GM10266 (cell line): Measurements from ENCODE around the gene ANKRD33B.

Source experiments
- DNase-seq: peaks from one replicate; pipeline ENCODE4 v3.0.0; 2012; ENCODE audit errors: extremely low spot score
- CTCF ChIP-seq: IDR thresholded peaks from 2 replicates; pipeline ENCODE4 v1.5.1; 2012; ENCODE audit warnings: mild to moderate bottlenecking, low read depth; ENCODE audit not compliant: control insufficient read depth, insufficient read depth; ENCODE audit errors: missing control alignments

ANKRD33B gene

GRCh38 chr5:10648806-10649665, 85.2 kb downstream of the ANKRD33B start:
- no peak for TF ChIP-seq CTCF
- DNase-seq: no peak

- DNase-seq: no peak
- TF ChIP-seq CTCF: no peak
Observed at GRCh38 chr5:10649666-10650380, 86.0 kb downstream of the ANKRD33B start.

- TF ChIP-seq CTCF: no peak
- no peak for DNase-seq
Observed at GRCh38 chr5:10652151-10652550, 88.3 kb downstream of the ANKRD33B start.

GRCh38 chr5:10652606-10653005, 88.7 kb downstream of the ANKRD33B start:
- no peak for TF ChIP-seq CTCF
- DNase-seq: no peak

- TF ChIP-seq CTCF: no peak
- no peak for DNase-seq
Observed at GRCh38 chr5:10653043-10653442, 89.2 kb downstream of the ANKRD33B start.

GRCh38 chr5:10653751-10654400, 90.0 kb downstream of the ANKRD33B start:
- no peak for DNase-seq
- TF ChIP-seq CTCF: no peak
